ENCODE results near the gene AMACR.

AMACR gene

DNA sequence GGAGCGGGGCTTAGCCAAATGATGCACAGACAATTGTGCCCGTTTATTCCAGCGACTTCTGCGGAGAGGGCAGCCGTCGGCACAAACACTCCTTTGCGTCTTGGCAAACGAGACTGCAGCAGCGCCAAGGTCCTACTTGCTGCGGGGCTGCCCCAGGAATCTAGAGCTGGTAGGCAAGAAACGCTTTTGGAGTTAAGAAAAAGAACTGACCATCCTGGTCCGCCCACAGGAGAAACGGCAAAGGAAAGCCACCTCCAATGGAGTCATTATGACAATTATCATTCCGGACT, 69.4 kb downstream of the AMACR start:
- TF ChIP-seq NFRKB (IDR thresholded peaks at IDR 0.05) (no peak), FOXA1 (IDR thresholded peaks at IDR 0.05) (no peak), ARNT (IDR thresholded peaks at IDR 0.05) (no peak), BHLHE40 (IDR thresholded peaks at IDR 0.05; ENCODE audit: borderline replicate concordance) (no peak), FOXK2 (IDR thresholded peaks at IDR 0.05) (no peak), TARDBP (IDR thresholded peaks at IDR 0.05) (no peak), PKNOX1 (IDR thresholded peaks at IDR 0.05) (no peak), LEF1 (IDR thresholded peaks at IDR 0.05; ENCODE audit: borderline replicate concordance) (no peak), CTBP1 (IDR thresholded peaks at IDR 0.05; ENCODE audit: borderline replicate concordance) (no peak), SUZ12 (IDR thresholded peaks at IDR 0.05) (no peak), ZNF384 (IDR thresholded peaks at IDR 0.05) (no peak)
- CTCF ChIA-PET: interaction anchor here (1.0 kb wide), 1 partner anchor 31 kb away, joined by 3 read pairs; no protein-coding TSS in a partner anchor
- POLR2A ChIA-PET: no interaction called here
- no peak for DNase-seq (ENCODE audit: extremely low spot score)

GRCh38 chr5:33937707-33938506, 69.9 kb downstream of the AMACR start:
- CTCF ChIA-PET: no interaction called here
- TF ChIP-seq BHLHE40 (IDR thresholded peaks at IDR 0.05; ENCODE audit: borderline replicate concordance) (no peak), ARNT (IDR thresholded peaks at IDR 0.05) (no peak), SP1 (IDR thresholded peaks at IDR 0.05) (no peak), L3MBTL2 (conservative IDR thresholded peaks at IDR 0.05) (no peak), FOXM1 (IDR thresholded peaks at IDR 0.05; ENCODE audit: borderline replicate concordance) (no peak), FOXA1 (IDR thresholded peaks at IDR 0.05) (no peak), NFRKB (IDR thresholded peaks at IDR 0.05) (no peak), TARDBP (IDR thresholded peaks at IDR 0.05) (no peak), PKNOX1 (IDR thresholded peaks at IDR 0.05) (no peak)
- no peak for DNase-seq (ENCODE audit: extremely low spot score)
- POLR2A ChIA-PET: no interaction called here

GRCh38 chr5:33937017-33937706, 70.7 kb downstream of the AMACR start:
- CTCF ChIA-PET: no interaction called here
- no peak for DNase-seq (ENCODE audit: extremely low spot score)
- POLR2A ChIA-PET: no interaction called here
- TF ChIP-seq L3MBTL2 (conservative IDR thresholded peaks at IDR 0.05) (no peak), ELF4 (IDR thresholded peaks at IDR 0.05) (no peak), PKNOX1 (IDR thresholded peaks at IDR 0.05) (no peak), SUZ12 (IDR thresholded peaks at IDR 0.05) (no peak), SP1 (IDR thresholded peaks at IDR 0.05) (no peak), ZNF384 (IDR thresholded peaks at IDR 0.05) (no peak), FOXM1 (IDR thresholded peaks at IDR 0.05; ENCODE audit: borderline replicate concordance) (no peak), FOXA1 (IDR thresholded peaks at IDR 0.05) (no peak), CTBP1 (IDR thresholded peaks at IDR 0.05; ENCODE audit: borderline replicate concordance) (no peak), FOXK2 (IDR thresholded peaks at IDR 0.05) (no peak), ARNT (IDR thresholded peaks at IDR 0.05) (no peak), LEF1 (IDR thresholded peaks at IDR 0.05; ENCODE audit: borderline replicate concordance) (no peak), HDGF (IDR thresholded peaks at IDR 0.05; ENCODE audit: borderline replicate concordance) (no peak), NFRKB (IDR thresholded peaks at IDR 0.05) (no peak), TARDBP (IDR thresholded peaks at IDR 0.05) (no peak), BHLHE40 (IDR thresholded peaks at IDR 0.05; ENCODE audit: borderline replicate concordance) (no peak)

DNA sequence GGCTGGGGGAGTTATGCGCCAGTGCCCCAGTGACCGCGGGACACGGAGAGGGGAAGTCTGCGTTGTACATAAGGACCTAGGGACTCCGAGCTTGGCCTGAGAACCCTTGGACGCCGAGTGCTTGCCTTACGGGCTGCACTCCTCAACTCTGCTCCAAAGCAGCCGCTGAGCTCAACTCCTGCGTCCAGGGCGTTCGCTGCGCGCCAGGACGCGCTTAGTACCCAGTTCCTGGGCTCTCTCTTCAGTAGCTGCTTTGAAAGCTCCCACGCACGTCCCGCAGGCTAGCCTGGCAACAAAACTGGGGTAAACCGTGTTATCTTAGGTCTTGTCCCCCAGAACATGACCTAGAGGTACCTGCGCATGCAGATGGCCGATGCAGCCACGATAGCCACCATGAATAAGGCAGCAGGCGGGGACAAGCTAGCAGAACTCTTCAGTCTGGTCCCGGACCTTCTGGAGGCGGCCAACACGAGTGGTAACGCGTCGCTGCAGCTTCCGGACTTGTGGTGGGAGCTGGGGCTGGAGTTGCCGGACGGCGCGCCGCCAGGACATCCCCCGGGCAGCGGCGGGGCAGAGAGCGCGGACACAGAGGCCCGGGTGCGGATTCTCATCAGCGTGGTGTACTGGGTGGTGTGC, 71.4 kb downstream of the AMACR start, which contains the start of gene RXFP3:
Gene RXFP3 (plus strand): TSS at position 6 of the 636 bp plus-strand sequence. CDS start 355 bp downstream, at position 361.
- TF ChIP-seq SUZ12 (IDR thresholded peaks at IDR 0.05) (no peak), NFRKB (IDR thresholded peaks at IDR 0.05) (no peak), FOXA1 (IDR thresholded peaks at IDR 0.05) (no peak), LEF1 (IDR thresholded peaks at IDR 0.05; ENCODE audit: borderline replicate concordance) (no peak), BHLHE40 (IDR thresholded peaks at IDR 0.05; ENCODE audit: borderline replicate concordance) (no peak), SP1 (IDR thresholded peaks at IDR 0.05) (no peak), PKNOX1 (IDR thresholded peaks at IDR 0.05) (no peak), ARNT (IDR thresholded peaks at IDR 0.05) (no peak), FOXM1 (IDR thresholded peaks at IDR 0.05; ENCODE audit: borderline replicate concordance) (no peak), L3MBTL2 (conservative IDR thresholded peaks at IDR 0.05) (no peak), ELF4 (IDR thresholded peaks at IDR 0.05) (no peak), HDGF (IDR thresholded peaks at IDR 0.05; ENCODE audit: borderline replicate concordance) (no peak)
- CTCF ChIA-PET: no interaction called here
- POLR2A ChIA-PET: no interaction called here
- DNase-seq (ENCODE audit: extremely low spot score): no peak
